SK-N-DZ (cell line): ENCODE results near the gene JMY.
"Not testable (repeated sequence)": the region's sequence is repeated elsewhere in the genome, so short reads cannot be mapped to it uniquely, and the experiment has no call there.

Experiments used
- DNase-seq: peaks from one replicate; pipeline ENCODE4 v3.0.0-alpha.2; 2015; ENCODE audit warnings: low spot score

The JMY gene

DNA sequence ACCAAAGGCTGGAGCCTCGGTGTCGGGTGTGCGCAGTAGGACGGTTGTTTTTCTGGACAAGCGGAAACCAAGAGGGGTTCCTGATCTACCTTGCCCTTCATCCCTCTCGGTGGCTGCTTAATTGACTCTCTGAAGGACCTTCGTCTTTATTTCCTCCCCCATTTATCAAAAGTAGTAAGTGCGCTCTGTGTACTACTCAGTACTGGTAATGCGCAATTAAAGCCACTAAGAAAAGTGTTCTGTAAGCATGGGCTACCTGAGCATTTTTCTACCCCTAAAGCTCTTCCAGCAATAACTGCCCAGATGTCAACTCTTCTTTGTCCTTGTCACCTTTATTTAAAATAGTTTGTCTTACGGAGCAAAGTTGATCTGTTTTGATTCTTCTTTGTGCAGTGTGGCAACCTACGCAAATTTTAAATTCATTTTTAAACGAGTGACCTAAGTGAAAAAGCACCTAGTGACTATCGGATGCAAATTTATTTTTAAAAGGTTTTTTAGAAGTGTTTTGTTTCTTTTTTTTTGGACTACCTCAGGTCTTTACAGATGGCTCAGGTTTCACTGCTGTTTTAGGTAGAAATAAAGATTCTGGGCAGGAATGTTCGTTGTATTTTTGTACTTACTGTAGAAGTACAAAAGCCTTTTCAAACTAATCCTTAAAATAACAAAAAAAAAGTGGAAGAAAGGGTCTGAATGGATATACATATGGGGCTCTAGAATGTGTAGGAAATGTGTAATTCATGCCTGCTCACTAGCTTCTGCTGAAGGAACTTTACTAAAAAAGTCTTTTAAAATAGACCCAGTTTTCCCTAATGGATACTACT lies 2.0 kb downstream of the JMY start:
- DNase-seq, result no peak

DNA sequence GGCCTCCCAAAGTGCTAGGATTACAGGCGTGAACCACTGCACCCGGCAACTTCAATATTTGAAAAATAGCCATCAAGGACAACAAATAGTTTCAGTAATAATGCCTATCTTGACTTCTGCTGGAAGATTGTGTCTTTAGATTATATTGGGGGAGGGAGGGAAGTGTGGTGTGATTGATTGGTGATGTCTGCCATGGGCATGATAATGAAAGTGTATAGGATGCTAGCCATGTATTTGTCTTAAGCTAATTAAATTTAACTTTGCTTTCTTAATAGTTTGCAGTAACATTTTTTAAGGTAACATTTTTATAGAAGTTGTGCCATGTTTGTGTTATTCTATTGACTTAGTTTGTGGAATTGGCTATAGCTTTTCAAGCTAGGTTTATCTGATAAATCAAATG lies 4.6 kb downstream of the JMY start:
- no peak for DNase-seq

DNA sequence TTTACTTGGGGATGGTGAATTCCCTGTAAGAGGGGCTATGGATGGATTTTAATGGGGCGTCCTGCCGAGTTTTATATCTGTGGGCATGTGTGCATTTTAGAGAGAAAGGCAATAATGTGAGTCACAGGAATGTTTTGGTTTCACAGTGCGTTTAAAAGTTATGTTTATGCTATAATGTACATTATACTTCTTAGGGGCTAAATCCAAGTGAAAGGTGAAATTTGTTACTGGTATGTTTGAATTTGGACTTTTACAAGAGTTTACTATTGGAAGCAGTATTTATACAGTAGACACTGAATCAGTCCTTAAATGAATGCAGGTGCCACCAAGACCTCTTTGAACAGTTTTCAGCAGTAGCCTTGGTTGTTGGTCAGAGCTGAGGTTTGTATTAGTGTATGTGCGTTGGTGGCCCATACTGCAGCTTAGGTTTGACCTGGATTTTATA lies 5.6 kb downstream of the JMY start:
- no peak for DNase-seq

DNA sequence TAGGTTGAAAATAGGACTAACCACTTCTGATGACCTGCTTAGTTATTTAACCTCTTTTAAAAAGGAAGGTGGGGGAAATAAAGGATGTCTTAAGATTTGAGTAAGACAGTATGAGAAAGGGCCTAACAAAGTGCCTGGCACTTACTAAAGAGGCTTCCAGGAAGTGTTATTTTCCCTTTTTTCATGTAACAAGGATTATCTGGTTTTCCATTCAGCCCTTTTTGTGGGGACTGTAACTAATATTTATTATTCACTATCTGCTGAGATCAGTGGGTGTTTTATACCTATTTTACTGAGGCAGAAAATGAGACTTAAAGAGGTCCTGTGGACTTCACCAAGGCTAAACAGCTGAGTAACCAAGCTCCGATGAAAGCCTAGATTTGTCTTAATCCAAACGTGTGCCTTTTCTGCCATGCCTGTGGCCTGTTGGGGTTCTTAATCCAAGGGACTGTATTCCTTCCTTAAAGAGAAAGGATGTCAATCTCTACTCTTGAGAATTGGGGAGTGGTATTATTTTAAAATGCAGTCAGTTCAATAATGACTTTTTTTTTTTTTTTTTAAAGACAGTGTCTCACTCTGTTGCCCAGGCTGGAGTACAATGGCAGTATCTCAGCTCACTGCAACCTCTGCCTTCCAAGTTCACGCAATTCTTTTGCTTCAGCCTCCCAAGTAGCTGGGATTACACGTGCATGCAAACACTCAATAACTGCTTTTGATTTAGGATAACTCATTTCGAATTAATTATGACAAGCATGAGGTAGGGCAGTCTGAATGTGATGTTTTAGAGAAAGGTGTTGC lies 6.5 kb downstream of the JMY start:
- no peak for DNase-seq

DNA sequence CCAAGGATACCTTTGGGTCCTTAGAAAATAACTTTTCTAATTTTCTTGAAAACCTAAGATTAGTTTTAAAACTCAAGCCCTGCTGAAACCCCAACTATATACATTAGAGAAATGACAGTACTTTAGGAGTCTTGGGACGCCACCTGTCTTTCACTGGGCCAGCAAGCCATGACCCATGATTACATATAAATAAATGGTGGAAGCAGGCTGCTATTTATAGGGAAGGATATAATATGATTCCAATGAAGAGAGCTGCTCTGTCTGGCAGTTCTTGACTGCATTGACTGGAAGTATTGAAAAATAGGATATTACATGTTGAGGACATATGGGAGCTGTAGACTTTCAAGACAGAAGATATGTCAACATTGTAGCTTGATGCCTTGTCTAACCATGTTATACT lies 7.3 kb downstream of the JMY start:
- no peak for DNase-seq

DNA sequence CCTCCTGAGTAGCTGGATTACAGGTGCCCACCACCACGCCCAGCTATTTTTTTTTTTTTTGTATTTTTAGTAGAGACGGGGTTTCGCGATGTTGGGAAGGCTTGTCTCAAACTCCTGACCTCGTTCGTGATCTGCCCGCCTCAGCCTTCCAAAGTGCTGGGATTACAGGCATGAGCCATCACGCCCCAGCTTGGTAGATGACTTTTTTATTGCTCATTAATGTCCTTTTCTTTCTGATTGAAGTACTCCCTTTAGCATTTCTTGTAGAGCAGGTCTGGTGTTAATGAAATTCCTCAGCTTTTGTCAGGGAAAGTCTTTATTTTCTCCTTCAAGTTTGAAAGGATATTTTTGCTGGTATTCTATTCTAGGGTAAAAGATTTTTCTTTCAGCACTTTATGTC lies 18.1 kb downstream of the JMY start:
- DNase-seq, result not testable (repeated sequence)

DNA sequence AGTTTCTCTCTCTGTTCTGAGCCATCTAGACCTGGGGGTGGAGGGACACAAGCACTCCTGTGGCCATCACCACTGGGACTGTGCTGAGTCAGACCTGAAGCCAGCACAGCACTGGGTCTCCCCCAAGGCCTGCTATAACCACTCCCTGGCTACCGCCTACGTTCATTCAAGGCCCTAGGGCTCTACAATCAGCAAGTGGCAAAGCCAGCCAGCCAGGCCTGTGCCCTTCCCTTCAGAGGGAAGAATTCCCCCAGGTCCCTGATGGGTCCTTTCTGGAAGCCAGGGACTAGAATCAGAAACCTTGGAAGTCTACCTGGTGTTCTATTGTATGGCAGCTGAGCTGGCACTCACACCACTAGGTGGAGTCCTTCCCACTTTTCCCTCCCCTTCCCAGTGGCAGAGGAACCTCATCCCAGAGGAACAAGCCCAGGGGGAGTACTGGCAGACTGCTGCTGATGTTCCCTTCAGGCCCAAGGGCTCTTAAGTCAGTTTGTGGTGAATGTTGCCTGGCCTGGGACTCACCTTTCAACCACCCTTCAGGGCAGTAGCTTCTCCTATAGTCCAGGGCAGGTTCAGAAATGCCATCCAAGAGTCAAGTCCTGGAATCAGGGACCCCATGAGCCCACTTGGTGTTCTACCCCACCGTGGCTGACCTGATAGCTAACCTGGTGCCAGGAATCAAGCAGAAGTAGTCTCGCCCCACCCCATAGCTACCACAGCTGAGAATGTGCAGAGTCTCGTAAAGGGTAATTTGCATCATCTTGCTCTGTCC lies 20.0 kb downstream of the JMY start:
- peak; percentile 37 for DNase-seq

DNA sequence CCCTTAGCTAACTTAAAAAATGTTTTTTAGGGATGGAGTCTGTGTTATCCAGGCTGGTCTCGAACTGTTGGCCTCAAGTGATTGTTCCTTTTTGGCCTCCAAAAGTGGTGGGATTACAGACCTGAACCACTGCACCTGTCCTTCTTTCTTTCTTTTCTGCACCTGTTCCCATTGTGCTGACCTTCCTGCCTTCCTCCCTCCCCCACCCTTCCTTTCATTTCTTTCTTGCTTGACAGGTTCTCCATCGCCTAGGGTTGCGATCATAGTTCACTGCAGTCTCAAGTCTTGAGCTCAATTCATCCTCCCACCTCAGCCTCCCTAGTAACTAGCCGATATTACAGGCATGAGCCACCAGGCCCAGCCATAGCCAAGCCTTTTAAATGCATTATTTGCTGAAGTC lies 20.6 kb downstream of the JMY start:
- DNase-seq, result no peak

DNA sequence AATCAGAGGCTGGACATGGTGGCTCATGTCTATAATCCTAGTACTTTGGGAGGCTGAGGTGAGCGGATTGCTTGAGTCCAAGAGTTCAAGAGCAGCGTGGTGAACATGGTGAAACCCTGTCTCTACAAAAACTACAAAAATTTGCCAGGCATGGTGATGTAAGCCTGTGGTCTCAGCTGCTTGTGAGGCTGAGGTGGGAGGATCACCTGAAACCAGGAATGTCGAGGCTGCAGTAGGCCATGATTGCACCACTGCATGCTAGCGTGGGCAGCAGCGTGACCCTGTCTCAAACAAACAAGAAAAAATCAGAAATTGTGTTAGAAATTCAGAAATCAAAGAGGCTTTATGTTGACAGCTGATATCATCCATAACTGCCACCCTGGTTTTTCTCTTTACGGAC lies 21.4 kb downstream of the JMY start:
- no peak for DNase-seq

DNA sequence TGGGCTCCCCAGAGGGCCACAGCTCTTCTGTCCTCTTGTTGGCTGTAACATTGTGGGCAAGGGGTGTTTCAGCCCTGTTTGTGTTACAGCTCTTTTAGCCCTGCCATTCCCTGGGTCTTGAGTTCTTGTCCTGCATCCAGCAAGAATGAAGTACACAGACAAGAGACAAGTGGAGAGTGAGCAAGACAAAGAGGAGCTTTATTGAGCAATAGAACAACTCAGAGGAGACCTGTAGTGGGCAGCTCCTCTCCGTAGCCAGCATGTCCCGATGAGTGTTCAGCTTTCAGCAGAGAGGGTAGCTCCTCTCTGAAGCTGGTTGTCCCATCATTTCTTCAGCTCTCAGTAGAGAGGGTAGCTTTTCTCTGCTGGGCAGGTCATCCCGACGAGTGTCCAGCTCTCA lies 22.9 kb downstream of the JMY start:
- DNase-seq, result no peak

DNA sequence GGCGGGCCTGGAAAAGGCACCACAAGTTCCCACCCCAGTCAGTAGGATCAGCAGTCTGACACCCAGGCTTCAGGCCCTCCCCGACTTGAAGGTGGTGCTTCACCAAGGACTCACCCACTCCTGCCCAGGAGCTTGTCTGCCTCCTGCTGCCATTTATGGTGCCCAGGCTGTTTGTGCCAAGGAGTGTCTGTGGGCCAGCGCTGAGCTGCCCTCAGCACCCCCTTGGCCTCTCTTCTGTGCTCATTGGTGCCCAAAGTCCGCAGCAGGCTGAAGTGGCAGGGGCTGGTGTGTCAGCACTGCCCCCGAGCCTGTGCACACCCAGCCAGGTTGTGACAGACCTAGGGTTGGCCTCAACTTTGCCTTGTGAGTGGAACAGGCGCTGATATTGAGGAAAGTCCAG lies 23.5 kb downstream of the JMY start:
- no peak for DNase-seq

DNA sequence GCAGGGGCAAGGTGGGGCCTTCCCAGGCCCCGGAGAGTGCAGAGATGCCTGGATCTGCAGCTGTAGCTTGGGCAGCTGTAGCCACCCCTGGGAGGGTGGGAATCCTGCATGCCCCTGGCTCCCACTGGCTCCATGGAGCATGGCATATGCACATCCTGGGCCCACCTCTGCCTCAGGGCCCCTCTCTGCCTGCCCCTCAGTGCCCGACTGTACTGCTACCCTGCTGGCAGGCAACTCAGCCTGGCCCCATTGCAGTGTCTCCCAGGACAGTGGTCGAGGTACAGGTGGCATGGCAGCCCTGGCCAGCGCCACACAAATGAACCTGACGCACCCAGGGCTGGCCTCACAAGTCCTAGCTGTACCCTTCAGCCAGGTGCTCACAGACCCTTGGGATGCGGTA lies 23.9 kb downstream of the JMY start:
- no peak for DNase-seq

DNA sequence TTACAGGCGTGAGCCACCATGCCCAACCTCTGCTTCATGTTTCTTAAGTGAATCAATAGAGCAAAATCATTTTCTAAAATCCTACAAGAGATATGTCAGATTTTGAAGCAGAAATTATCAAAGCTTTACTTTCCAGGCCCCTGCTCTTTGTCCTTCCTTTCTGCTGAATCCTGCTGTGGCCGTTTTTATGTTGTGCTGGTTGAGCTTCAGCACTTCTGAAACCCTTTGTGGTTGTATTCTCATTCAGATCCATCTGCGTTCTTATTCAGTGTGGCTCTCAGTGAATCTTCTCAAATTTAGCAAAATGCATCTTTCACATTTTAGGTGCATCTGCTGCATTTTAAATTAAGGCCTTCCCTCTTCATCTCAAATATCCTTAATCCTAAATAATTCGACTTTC lies 26.0 kb downstream of the JMY start:
- DNase-seq, result no peak

DNA sequence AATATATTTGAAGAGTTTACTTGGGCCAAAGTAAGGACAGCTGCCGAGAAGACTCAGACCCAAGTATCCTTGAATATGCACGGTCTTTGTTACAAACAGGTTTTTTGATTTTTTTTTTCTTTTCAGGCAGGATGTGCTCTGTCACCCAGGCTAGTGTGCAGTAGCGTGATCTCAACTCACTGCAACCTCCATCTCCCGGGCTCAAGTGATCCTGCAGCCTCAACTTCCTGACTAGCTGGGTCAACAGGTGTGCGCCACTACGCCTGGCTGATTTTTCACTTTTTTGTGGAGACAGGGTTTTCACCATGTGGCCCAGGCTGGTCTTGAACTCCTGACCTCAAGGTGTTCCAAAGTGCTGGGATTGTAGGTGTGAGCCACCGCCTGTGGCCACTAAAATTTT lies 27.4 kb downstream of the JMY start:
- no peak for DNase-seq

DNA sequence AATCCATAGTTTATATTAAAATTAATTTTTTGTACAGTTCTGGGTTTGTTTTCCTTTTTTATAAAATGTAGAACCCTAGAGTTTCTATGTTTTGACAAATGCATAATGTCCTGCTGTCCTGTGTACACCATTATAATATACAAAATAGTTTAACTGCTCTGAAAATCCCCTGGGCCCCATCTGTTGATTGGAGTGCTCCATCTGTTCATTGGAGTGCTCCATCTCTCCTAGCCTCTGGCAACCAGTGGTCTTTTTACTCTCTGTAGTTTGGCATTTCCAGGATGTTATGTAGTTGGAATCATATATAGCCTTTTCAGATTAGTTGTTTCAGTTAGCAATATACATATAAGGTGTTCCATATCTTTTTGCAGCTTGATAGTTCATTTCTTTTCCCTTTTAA lies 31.2 kb downstream of the JMY start:
- DNase-seq, result no peak

DNA sequence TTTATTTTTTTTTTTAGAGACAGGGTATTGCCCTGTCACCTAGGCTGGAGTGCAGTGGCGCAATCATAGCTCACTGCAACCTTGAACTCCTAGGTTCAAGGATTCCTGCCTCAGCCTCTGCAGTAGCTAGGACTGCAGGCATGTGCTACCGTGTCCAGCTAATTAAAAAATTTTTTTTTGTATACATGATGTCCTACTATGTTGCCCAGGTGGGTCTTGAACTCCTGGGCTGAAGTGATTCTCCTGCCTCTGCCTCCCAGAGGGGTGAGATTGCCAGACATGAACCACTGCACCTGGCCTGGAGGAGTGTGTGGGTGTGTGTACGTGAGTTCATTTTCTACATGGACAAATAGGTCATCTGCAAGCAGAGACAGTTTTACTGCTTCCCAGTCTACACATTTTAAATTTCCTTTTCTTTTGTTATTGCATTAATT lies 33.8 kb downstream of the JMY start:
- DNase-seq, result peak; percentile 17

DNA sequence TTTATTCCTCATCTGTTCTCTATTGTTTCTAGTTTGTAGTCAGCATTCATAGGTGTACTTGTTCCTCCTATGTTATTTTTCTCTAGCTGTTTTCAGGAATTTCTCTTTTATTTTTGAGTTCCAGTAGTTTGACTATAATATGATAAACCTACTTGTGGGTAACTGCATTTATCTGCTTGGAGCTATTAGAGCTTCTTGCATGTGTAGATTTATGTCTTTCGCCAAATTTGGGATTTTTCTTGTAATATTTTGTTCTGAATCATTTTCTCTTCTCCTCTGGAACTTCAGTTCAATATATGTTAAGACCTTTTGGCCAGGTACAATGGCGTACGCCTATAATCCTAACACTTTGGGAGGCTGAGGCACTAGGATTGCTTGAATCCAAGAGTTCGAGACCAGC lies 37.4 kb downstream of the JMY start:
- no peak for DNase-seq

DNA sequence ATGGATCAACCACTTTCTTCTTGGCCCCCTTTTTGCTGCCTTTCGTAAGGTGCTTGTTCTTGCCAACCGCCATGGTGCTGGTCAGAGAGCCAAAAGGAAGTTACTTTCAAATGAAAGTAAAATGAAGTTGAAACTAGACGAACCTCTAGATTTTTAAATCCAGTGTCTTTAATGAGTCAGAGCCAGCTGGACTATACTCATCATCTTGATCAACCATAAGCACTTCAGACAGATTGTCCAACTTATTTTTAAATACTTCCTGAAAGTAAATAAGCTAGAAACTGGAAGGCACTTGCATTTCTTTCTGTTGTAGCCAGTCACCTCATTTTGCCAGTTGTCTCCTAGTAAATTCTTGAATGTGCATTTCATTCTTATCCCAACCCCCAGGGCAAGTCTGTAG lies 48.9 kb downstream of the JMY start:
- no peak for DNase-seq

DNA sequence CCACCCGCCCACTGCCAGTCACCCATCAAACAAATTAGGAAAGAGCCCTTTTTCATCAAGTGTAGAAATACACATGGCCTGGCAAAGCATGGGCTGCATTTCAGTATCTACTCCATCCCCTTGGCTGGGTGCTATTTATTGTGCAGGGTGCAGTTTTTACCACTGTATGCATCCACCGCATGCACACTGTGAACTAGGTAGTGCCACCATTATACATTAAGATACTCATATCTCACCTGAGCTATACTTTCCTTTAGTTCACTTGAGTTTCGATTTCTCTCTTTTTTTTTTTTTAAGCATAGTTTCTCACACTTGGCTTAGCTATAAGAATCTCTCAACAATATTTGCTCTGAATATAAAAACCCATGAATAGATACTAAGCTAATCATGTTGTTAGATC lies 49.4 kb downstream of the JMY start:
- no peak for DNase-seq

DNA sequence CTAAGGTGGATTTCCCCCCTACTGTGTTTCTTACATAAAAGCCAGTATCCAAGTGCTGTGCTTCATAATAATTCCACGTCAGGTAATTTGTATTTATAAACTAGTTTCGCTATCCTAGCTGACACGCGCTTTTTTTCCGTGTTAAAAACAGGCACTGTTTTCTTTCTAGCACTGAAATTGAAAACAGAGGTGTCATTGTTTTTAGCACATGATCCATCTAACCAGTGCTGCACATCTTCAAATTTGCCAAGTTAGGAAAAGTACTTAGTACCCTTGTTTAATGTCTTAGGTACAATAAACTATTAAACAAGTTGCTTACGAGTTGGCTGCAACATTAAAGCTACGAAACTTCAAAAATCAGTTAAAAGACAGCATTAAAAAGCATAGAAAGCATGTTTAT lies 49.9 kb downstream of the JMY start:
- DNase-seq, result no peak

DNA sequence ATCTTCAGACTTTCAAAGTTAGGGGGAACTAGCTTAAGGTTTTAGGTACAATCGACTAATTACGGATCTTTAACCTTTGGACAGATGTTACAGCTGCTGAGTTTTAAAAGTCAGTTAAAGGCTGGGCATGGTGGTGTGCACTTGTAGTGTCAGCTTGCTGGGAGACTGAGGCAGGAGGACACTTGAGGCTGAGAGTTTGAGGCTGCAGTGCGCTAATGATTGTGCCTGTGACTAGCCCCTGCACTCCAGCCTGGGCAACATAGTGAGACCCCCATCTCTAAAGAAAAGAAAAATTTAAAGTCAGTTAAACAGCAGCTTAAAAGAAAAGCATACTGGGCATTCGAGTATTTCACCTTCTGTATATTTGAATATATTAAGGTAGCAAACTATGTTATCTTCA lies 51.4 kb downstream of the JMY start:
- no peak for DNase-seq

DNA sequence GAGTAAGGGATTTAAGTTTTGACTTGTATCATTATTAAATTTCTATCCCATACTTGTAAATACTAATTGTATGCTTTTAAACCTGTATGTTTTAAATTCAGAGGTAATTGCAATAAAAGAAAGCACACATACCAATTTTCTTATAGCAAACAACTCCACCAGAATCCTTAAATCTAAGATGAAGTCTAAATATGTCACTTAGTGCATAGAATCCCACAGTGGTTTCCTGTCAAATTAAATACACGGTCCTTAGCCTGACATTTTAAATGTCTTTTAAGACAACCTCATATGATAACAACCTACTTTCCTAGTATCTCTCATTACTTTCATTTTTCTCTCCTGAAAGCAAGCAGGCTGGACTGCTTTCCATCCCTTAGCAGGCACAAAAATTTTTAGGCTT lies 52.0 kb downstream of the JMY start:
- no peak for DNase-seq
